Duodenal mucosa (tissue), 2 donors: ENCODE results near the gene PSD2.

Experiments used
- H3K27ac ChIP-seq: one replicate; pipeline ENCODE4 v1.7.0; 2013; ENCODE audit warnings: low read depth, low read length
- H3K27me3 ChIP-seq, 2 donors: one replicate each; pipeline ENCODE4 v1.7.0; 2013; ENCODE audit warnings: low read length in 2 of 2, control low read depth in 1 of 2; ENCODE audit not compliant: insufficient read depth in 2 of 2, control insufficient read depth in 1 of 2
- H3K36me3 ChIP-seq, 2 donors: one replicate each; pipeline ENCODE4 v1.7.0; 2013; ENCODE audit warnings: low read length in 2 of 2, control low read depth in 1 of 2; ENCODE audit not compliant: insufficient read depth in 2 of 2, control insufficient read depth in 1 of 2
- H3K4me1 ChIP-seq, 2 donors: one replicate each; pipeline ENCODE4 v1.7.0; 2013; ENCODE audit warnings: low read length in 2 of 2, control low read depth in 1 of 2; ENCODE audit not compliant: insufficient read depth in 2 of 2, control insufficient read depth in 1 of 2
- H3K4me3 ChIP-seq, 2 donors: one replicate each; pipeline ENCODE4 v1.7.0; 2013; ENCODE audit warnings: low read length in 2 of 2, low read depth in 1 of 2
- H3K9ac ChIP-seq, 2 donors: one replicate each; pipeline ENCODE4 v1.7.0; 2013; ENCODE audit warnings: low read length in 2 of 2, low read depth in 1 of 2
- H3K9me3 ChIP-seq, 2 donors: one replicate each; pipeline ENCODE4 v1.7.0; 2013; ENCODE audit warnings: low read length in 2 of 2, control low read depth in 1 of 2; ENCODE audit not compliant: control insufficient read depth in 1 of 2

The PSD2 gene

GRCh38 chr5:139804800-139805397 is 9.3 kb downstream of the PSD2 start:
- Histone ChIP-seq H3K4me3 (no peak overlapping the region), H3K27ac (no peak overlapping the region), H3K9me3 (no peaks in the 10 kb centered on the region), H3K36me3 (no peaks in the 10 kb centered on the region), H3K4me1 (no peaks in the 10 kb centered on the region), H3K27me3 (peaks cover 0 to 12% of the 10 kb centered on the region in 2 donors), H3K9ac (no peak overlapping the region)

- H3K9ac ChIP-seq = no peak overlapping the region
- H3K36me3 ChIP-seq = no peaks in the 10 kb centered on the region
- H3K4me3 ChIP-seq = no peak overlapping the region
- H3K27me3 ChIP-seq = peaks cover 0 to 8% of the 10 kb centered on the region in 2 donors
- H3K4me1 ChIP-seq = no peaks in the 10 kb centered on the region
- no peaks in the 10 kb centered on the region for H3K9me3 ChIP-seq
- no peak overlapping the region for H3K27ac ChIP-seq
Observed at GRCh38 chr5:139805545-139805944, 9.9 kb downstream of the PSD2 start.

GRCh38 chr5:139806111-139806510 is 10.5 kb downstream of the PSD2 start:
- Histone ChIP-seq H3K9me3 (no peaks in the 10 kb centered on the region), H3K4me1 (no peaks in the 10 kb centered on the region), H3K36me3 (no peaks in the 10 kb centered on the region), H3K4me3 (no peak overlapping the region), H3K27me3 (peaks cover 0 to 8% of the 10 kb centered on the region in 2 donors), H3K27ac (no peak overlapping the region), H3K9ac (no peak overlapping the region)

GRCh38 chr5:139806726-139807646 is 11.4 kb downstream of the PSD2 start:
- H3K36me3 ChIP-seq = no peaks in the 10 kb centered on the region
- no peak overlapping the region for H3K9ac ChIP-seq
- no peaks in the 10 kb centered on the region for H3K9me3 ChIP-seq
- H3K27me3 ChIP-seq = peaks cover 0 to 8% of the 10 kb centered on the region in 2 donors
- no peak overlapping the region for H3K27ac ChIP-seq
- no peak overlapping the region for H3K4me3 ChIP-seq
- H3K4me1 ChIP-seq = no peaks in the 10 kb centered on the region

GRCh38 chr5:139807647-139808030 is 12.0 kb downstream of the PSD2 start:
- Histone ChIP-seq H3K9me3 (no peaks in the 10 kb centered on the region), H3K27ac (no peak overlapping the region), H3K36me3 (no peaks in the 10 kb centered on the region), H3K9ac (no peak overlapping the region), H3K4me3 (no peak overlapping the region), H3K4me1 (no peaks in the 10 kb centered on the region), H3K27me3 (peaks cover 0 to 2% of the 10 kb centered on the region in 2 donors)

- Histone ChIP-seq H3K36me3 (no peaks in the 10 kb centered on the region), H3K9ac (no peak overlapping the region), H3K9me3 (no peaks in the 10 kb centered on the region), H3K4me1 (no peaks in the 10 kb centered on the region), H3K27me3 (peaks cover 0 to 2% of the 10 kb centered on the region in 2 donors), H3K4me3 (no peak overlapping the region), H3K27ac (no peak overlapping the region)
Observed at GRCh38 chr5:139808481-139809330, 13.1 kb downstream of the PSD2 start.

GRCh38 chr5:139809331-139809810 is 13.8 kb downstream of the PSD2 start:
- H3K9ac ChIP-seq = no peak overlapping the region
- H3K27me3 ChIP-seq = peaks cover 0 to 2% of the 10 kb centered on the region in 2 donors
- H3K4me1 ChIP-seq = no peaks in the 10 kb centered on the region
- no peak overlapping the region for H3K4me3 ChIP-seq
- no peaks in the 10 kb centered on the region for H3K36me3 ChIP-seq
- H3K9me3 ChIP-seq = no peaks in the 10 kb centered on the region
- H3K27ac ChIP-seq = no peak overlapping the region

- peaks cover 0 to 2% of the 10 kb centered on the region in 2 donors for H3K27me3 ChIP-seq
- no peaks in the 10 kb centered on the region for H3K4me1 ChIP-seq
- no peaks in the 10 kb centered on the region for H3K9me3 ChIP-seq
- H3K9ac ChIP-seq = no peak overlapping the region
- H3K27ac ChIP-seq = no peak overlapping the region
- no peak overlapping the region for H3K4me3 ChIP-seq
- H3K36me3 ChIP-seq = no peaks in the 10 kb centered on the region
Observed at GRCh38 chr5:139810341-139811273, 15.0 kb downstream of the PSD2 start.

GRCh38 chr5:139811274-139811607 is 15.6 kb downstream of the PSD2 start:
- Histone ChIP-seq H3K27ac (no peak overlapping the region), H3K9ac (no peak overlapping the region), H3K36me3 (no peaks in the 10 kb centered on the region), H3K27me3 (peaks cover 0 to 2% of the 10 kb centered on the region in 2 donors), H3K4me3 (no peak overlapping the region), H3K4me1 (no peaks in the 10 kb centered on the region), H3K9me3 (no peaks in the 10 kb centered on the region)
